K562 (cell line): ENCODE data around the gene CATSPER4. TPM values are rescaled to one million over a fixed set of nuclear protein-coding genes. Genes with fewer than 3 reads are reported as not detected.

ENCODE experiments used
- ATAC-seq: fragments of 200-7000 bp; cut with Tn5 transposase; 3 replicates; pipeline ENCODE4 v1.9.1; 2020; ENCODE audit warnings: moderate library complexity
- BruUV-seq: library from RNA; stranded (reverse); fragments of 400-500 nt; replicated peaks from 2 replicates; lab custom pipeline; 2021; lab: Mats Ljungman, UMichigan
- CTCF ChIA-PET: fragments of 300-600 bp; formaldehyde crosslinking; extraction: SDS; loops from one replicate; lab custom pipeline; 2021; ENCODE audit warnings: low intra/inter-chr PET ratio; lab: Yijun Ruan, JAX
- POLR2A ChIA-PET: fragments of 300-600, 350-650 bp; sonication (Branson Sonifier 250); formaldehyde crosslinking; extraction: SDS; loops from one replicate; lab custom pipeline; 2021; ENCODE audit warnings: antibody characterized with exemption, inconsistent platforms; lab: Yijun Ruan, JAX
- DNase-seq, 4 experiments: peaks; one replicate each; pipeline versions ENCODE4 v3.0.0 to v3.0.0-alpha.2; 2011 to 2018; ENCODE audit warnings: low spot score in 3 of 4, mixed read lengths in 3 of 4; ENCODE audit errors: extremely low read depth in 1 of 4
- FAIRE-seq: peaks from 2 replicates; lab custom pipeline; 2011; peaks lifted over from hg19 to GRCh38; lab: Jason Lieb, UNC
- H2AFZ ChIP-seq: 2 replicates; pipeline ENCODE4 v1.6.0; 2011; ENCODE audit warnings: low read depth, low read length, control low read depth, inconsistent platforms
- H3K27ac ChIP-seq: fragments of 200-600 bp; 3 replicates; pipeline ENCODE4 v1.8.0; 2011; ENCODE audit warnings: low read depth, mild to moderate bottlenecking, control low read depth, inconsistent platforms, low read length, moderate library complexity, mixed read lengths; ENCODE audit errors: extremely low read depth
- H3K27me3 ChIP-seq, 2 experiments: fragments of 300-600 bp in 1 of 2; 2 replicates in 1 of 2; 3 replicates in 1 of 2; pipeline versions ENCODE4 v1.6.0 to v1.8.0; 2011; ENCODE audit warnings: inconsistent platforms in 2 of 2, low read length in 2 of 2, mild to moderate bottlenecking in 1 of 2, mixed read lengths in 1 of 2, moderate library complexity in 1 of 2; ENCODE audit not compliant: control insufficient read depth in 2 of 2, insufficient read depth in 2 of 2
- H3K36me3 ChIP-seq: fragments of 300-600 bp; 3 replicates; pipeline ENCODE4 v1.8.0; 2011; ENCODE audit warnings: mild to moderate bottlenecking, low read length, inconsistent platforms; ENCODE audit not compliant: control insufficient read depth, insufficient read depth
- H3K4me1 ChIP-seq, 2 experiments: fragments of 200-600 bp in 1 of 2; replicated peaks in 1 of 2; 2 replicates in 1 of 2; 3 replicates in 1 of 2; pipeline versions ENCODE4 v1.5.1 to v1.8.0; 2011; ENCODE audit warnings: inconsistent platforms in 2 of 2, low read length in 2 of 2, mild to moderate bottlenecking in 1 of 2, mixed read lengths in 1 of 2, moderate library complexity in 1 of 2; ENCODE audit not compliant: control insufficient read depth in 2 of 2, insufficient read depth in 2 of 2
- H3K4me2 ChIP-seq: 2 replicates; pipeline ENCODE4 v1.6.1; 2011; ENCODE audit warnings: low read length, control low read depth, inconsistent platforms, mixed read lengths; ENCODE audit not compliant: insufficient read depth
- H3K4me3 ChIP-seq: fragments of 200-600 bp; sonication (generic), shearing (Covaris generic); 2 replicates; pipeline ENCODE4 v1.5.1; 2016; ENCODE audit warnings: control low read depth, inconsistent platforms
- H3K79me2 ChIP-seq: fragments of 200-600 bp; 3 replicates; pipeline ENCODE4 v1.8.0; 2011; ENCODE audit warnings: low read length, inconsistent platforms; ENCODE audit not compliant: control insufficient read depth, insufficient read depth
- H3K9ac ChIP-seq, 2 experiments: 2 replicates each; pipeline versions ENCODE4 v1.6.0 to v1.6.1; 2011; ENCODE audit warnings: low read depth in 2 of 2, low read length in 2 of 2, control low read depth in 1 of 2, inconsistent platforms in 1 of 2, mild to moderate bottlenecking in 1 of 2, mixed read lengths in 1 of 2; ENCODE audit not compliant: insufficient read depth in 1 of 2
- H3K9me1 ChIP-seq: one replicate; pipeline ENCODE4 v1.6.0; 2011; ENCODE audit warnings: inconsistent platforms, mild to moderate bottlenecking, low read length, moderate library complexity; ENCODE audit not compliant: control insufficient read depth, insufficient read depth
- H3K9me3 ChIP-seq: replicated peaks from 2 replicates; pipeline ENCODE4 v1.5.1; 2011; ENCODE audit warnings: low read depth, low read length, inconsistent platforms; ENCODE audit not compliant: control insufficient read depth, insufficient read depth
- H4K20me1 ChIP-seq: replicated peaks from 2 replicates; pipeline ENCODE4 v1.6.1; 2011; ENCODE audit warnings: low read length, inconsistent platforms, mixed read lengths; ENCODE audit not compliant: control insufficient read depth, insufficient read depth
- COPS2 ChIP-seq: fragments of 450-650 bp; conservative IDR thresholded peaks from 2 replicates; pipeline ENCODE4 v1.6.1; 2016; ENCODE audit warnings: mild to moderate bottlenecking, moderate library complexity
- HDAC3 ChIP-seq: fragments of 450-650 bp; IDR thresholded peaks from 2 replicates; pipeline ENCODE4 v1.6.1; 2018; ENCODE audit warnings: borderline replicate concordance, mild to moderate bottlenecking, moderate library complexity; ENCODE audit not compliant: partially characterized antibody
- KHSRP ChIP-seq: fragments of 450-650 bp; IDR thresholded peaks from 2 replicates; pipeline ENCODE4 v1.6.1; 2017
- SIN3B ChIP-seq: fragments of 450-650 bp; IDR thresholded peaks from 2 replicates; pipeline ENCODE4 v1.6.1; 2017; ENCODE audit warnings: low read depth, mild to moderate bottlenecking, moderate library complexity
- ZBED1 ChIP-seq: IDR thresholded peaks from 2 replicates; pipeline ENCODE4 v1.6.1; 2014
- WGBS: fragments of 100-300 bp; shearing (Covaris generic); methylation state at CpG from one replicate; pipeline ENCODE4 v1.1.6; 2016; ENCODE audit warnings: low coverage, mixed read lengths; ENCODE audit not compliant: insufficient coverage; ENCODE audit errors: missing lambda C conversion rate; 5-methylcytosine and 5-hydroxymethylcytosine counted together
- in situ Hi-C: fragments of 300-500 bp; cut with MboI; formaldehyde crosslinking; loops from 4 replicates; pipeline ENCODE4 v1.15.0; 2018; ENCODE audit warnings: inconsistent platforms, mixed read lengths
- intact Hi-C: fragments of 100-400 bp; cut with micrococcal nuclease; formaldehyde crosslinking; loops from 2 replicates; pipeline ENCODE4 v1.14.2; 2022
- polyA plus RNA-seq, 8 experiments: library from polyadenylated mRNA; depleted of rRNA in 4 of 8; stranded (reverse) in 5 of 8; unstranded in 3 of 8; fragments of >200 nt; fragmentation: Nextera tagmentation in 2 of 8; fragmentation: Illumina TruSeq in 1 of 8; extraction: Ambion mirVana in 2 of 8; extraction: Trizol in 1 of 8; gene quantifications; 2 replicates each; pipeline versions ENCODE4 v1.2.1 to v1.2.3, GENCODE V29; 2011 to 2014; ENCODE audit warnings: inconsistent platforms in 1 of 8, missing spikeins in 1 of 8
- total RNA-seq, 7 experiments: library from RNA; depleted of rRNA in 6 of 7; stranded (reverse); fragments of >200 nt in 6 of 7; fragmentation: Illumina TruSeq in 2 of 7; extraction: Trizol in 2 of 7; gene quantifications; 2 replicates each; pipeline versions ENCODE4 v1.2.1 to v1.2.3, GENCODE V29; 2011 to 2021; ENCODE audit warnings: low replicate concordance in 1 of 7
- TF ChIP-seq, protein P1 (sequence below), 3 experiments: IDR thresholded peaks in 2 of 3; conservative IDR thresholded peaks in 1 of 3; 2 replicates each; pipeline ENCODE4 v1.5.1; 2011 to 2012; ENCODE audit warnings: low read length in 3 of 3, mild to moderate bottlenecking in 3 of 3, control low read depth in 2 of 3, improper control_type of control experiment in 1 of 3, inconsistent platforms in 1 of 3, low read depth in 1 of 3, mixed read lengths in 1 of 3, moderate library complexity in 1 of 3; ENCODE audit not compliant: insufficient read depth in 2 of 3
- TF ChIP-seq, protein P2 (sequence below): fragments of 250-450 bp; sonication (Bioruptor Pico); IDR thresholded peaks from 2 replicates; pipeline ENCODE4 v1.4.0; 2020
- TF ChIP-seq, protein P3 (sequence below): fragments of 450-650 bp; IDR thresholded peaks from 2 replicates; pipeline ENCODE4 v1.6.1; 2017; ENCODE audit warnings: mild to moderate bottlenecking, moderate library complexity

Gene CATSPER4
- total and polyA plus RNA-seq, 9 of the 15 experiments (the other 6 are each of a cell fraction or from before 2014, with no cell fraction given): 0.04 to 0.13 TPM; not detected in 7

DNA sequence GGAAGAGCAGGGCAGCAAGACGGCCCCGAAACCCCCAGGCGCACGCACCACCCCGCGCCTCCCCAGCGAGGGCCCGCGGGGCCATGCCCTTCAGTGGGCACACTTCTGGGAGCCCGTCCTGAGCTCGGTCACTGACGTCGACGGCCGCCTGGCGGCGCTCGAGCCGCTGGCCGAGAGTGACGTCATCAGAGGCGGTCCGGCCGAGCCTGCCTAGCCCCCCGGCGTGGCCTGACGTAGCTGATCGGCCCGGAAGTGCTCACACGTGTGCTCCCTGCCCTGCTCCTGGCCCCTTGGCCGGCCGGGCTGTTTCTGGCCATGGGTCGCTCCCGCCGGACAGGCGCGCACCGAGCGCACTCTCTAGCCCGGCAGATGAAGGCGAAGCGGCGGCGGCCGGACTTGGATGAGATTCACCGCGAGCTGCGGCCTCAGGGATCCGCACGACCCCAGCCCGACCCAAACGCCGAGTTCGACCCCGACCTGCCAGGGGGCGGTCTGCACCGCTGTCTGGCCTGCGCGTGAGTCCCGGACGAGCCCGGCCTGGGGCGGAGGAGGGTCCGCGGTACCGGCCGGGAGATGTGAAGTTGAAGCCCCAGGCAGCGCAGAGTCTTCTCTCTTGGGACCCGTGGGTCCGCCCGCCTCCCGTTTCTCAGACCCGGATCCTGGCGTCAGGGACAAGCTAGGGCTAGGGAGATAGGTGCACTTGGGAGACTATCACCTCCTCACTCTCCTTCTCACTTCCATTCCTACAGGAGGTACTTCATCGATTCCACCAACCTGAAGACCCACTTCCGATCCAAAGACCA is 20.5 kb upstream of the CATSPER4 start, which contains the start of gene ZNF593:
TSS of gene ZNF593 (plus strand) at position 240 of the 803 bp plus-strand sequence. CDS start at position 316, 76 bp downstream.
- BruUV-seq: no TSS peak
- WGBS: 1% methylated on average over 63 of the region's 76 CpGs
- FAIRE-seq (peak; percentile 99), ATAC-seq (peak; percentile 96), DNase-seq (peak; percentile 97 to 99 (median 99))
- in situ Hi-C loops (no loop called here), intact Hi-C loops (loop anchor here (2.0 to 10.0 kb wide), 3 partner anchors 31 to 215 kb away; partner anchors contain the start of gene CEP85)
- Histone ChIP-seq H3K4me3 (peak within 1 kb of the TSS; percentile 89), H3K79me2 (peaks cover 21% of the 10 kb centered on the region), H3K4me1 (peaks cover 22 to 37% of the 10 kb centered on the region in 2 experiments), H3K9me1 (peaks cover 4% of the 10 kb centered on the region), H3K9me3 (no peaks in the 10 kb centered on the region), H3K27ac (peak within 1 kb of the TSS; percentile 85), H4K20me1 (no peaks in the 10 kb centered on the region), H2AFZ (peak within 1 kb of the TSS; percentile 90), H3K9ac (peak within 1 kb of the TSS; percentile 88 to 98), H3K36me3 (peaks cover 17% of the 10 kb centered on the region; the same call in 1 of the 3 replicates), H3K4me2 (peak within 1 kb of the TSS; percentile 96), H3K27me3 (no peaks in the 10 kb centered on the region)
- POLR2A ChIA-PET: interaction anchor here (0.5 to 1.6 kb wide), 21 partner anchors 8 to 379 kb away, joined by 3 to 12 read pairs (median 3); partner anchors contain the start of genes CATSPER4, CEP85, CNKSR1 and FAM110D
- CTCF ChIA-PET: interaction anchor here (0.7 to 1.9 kb wide), 5 partner anchors 30 to 152 kb away, joined by 3 to 8 read pairs (median 3); no protein-coding TSS in a partner anchor
- TF ChIP-seq, protein P1, sequence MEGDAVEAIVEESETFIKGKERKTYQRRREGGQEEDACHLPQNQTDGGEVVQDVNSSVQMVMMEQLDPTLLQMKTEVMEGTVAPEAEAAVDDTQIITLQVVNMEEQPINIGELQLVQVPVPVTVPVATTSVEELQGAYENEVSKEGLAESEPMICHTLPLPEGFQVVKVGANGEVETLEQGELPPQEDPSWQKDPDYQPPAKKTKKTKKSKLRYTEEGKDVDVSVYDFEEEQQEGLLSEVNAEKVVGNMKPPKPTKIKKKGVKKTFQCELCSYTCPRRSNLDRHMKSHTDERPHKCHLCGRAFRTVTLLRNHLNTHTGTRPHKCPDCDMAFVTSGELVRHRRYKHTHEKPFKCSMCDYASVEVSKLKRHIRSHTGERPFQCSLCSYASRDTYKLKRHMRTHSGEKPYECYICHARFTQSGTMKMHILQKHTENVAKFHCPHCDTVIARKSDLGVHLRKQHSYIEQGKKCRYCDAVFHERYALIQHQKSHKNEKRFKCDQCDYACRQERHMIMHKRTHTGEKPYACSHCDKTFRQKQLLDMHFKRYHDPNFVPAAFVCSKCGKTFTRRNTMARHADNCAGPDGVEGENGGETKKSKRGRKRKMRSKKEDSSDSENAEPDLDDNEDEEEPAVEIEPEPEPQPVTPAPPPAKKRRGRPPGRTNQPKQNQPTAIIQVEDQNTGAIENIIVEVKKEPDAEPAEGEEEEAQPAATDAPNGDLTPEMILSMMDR (IDR thresholded peaks at IDR 0.05 in 2 of 3, conservative IDR thresholded peaks at IDR 0.05 in 1 of 3; ENCODE audit: insufficient read depth in 2 of 3, low read depth in 1 of 3, low read length in 3 of 3): peak; percentile 96 to 99 (median 98)
- TF ChIP-seq KHSRP (peak; percentile 97), HDAC3 (no peak), SIN3B (peak; percentile 92), ZBED1 (peak; percentile 45; the same call in 1 of the 2 replicates), COPS2 (no peak)
- TF ChIP-seq, protein P2, sequence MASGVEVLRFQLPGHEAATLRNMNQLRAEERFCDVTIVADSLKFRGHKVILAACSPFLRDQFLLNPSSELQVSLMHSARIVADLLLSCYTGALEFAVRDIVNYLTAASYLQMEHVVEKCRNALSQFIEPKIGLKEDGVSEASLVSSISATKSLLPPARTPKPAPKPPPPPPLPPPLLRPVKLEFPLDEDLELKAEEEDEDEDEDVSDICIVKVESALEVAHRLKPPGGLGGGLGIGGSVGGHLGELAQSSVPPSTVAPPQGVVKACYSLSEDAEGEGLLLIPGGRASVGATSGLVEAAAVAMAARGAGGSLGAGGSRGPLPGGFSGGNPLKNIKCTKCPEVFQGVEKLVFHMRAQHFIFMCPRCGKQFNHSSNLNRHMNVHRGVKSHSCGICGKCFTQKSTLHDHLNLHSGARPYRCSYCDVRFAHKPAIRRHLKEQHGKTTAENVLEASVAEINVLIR (CRISPR knock-in tag): peak; percentile 99
- TF ChIP-seq, protein P3, sequence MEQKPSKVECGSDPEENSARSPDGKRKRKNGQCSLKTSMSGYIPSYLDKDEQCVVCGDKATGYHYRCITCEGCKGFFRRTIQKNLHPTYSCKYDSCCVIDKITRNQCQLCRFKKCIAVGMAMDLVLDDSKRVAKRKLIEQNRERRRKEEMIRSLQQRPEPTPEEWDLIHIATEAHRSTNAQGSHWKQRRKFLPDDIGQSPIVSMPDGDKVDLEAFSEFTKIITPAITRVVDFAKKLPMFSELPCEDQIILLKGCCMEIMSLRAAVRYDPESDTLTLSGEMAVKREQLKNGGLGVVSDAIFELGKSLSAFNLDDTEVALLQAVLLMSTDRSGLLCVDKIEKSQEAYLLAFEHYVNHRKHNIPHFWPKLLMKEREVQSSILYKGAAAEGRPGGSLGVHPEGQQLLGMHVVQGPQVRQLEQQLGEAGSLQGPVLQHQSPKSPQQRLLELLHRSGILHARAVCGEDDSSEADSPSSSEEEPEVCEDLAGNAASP: no peak
